ENCODE data around the gene RAB5B. TPM values are rescaled to one million over a fixed set of nuclear protein-coding genes. Genes with fewer than 3 reads are reported as not detected.

The RAB5B gene
- total and polyA plus RNA-seq, 7 donors = 36.8 to 107 (median 92.8) TPM

GRCh38 chr12:55970775-55971174, 3.1 kb upstream of the RAB5B start:
- H3K27ac ChIP-seq = no peak overlapping the region
- ATAC-seq = no peak
- H3K36me3 ChIP-seq (ENCODE audit: insufficient read depth in 1 of 2, low read depth in 1 of 2) = peaks cover 0 to 7% of the 10 kb centered on the region in 2 donors
- H3K4me1 ChIP-seq = peaks cover 23% of the 10 kb centered on the region
- WGBS, 3 donors = 73 to 88% (median 83%) methylated on average over 7 of the region's 7 CpGs
- H3K9me3 ChIP-seq = no peaks in the 10 kb centered on the region
- intact Hi-C loops (cut with DNase I) = no loop called here
- TF ChIP-seq CTCF (IDR thresholded peaks at IDR 0.05) = no peak
- no peaks in the 10 kb centered on the region for H3K27me3 ChIP-seq (ENCODE audit: insufficient read depth in 3 of 3, low read length in 2 of 3)
- DNase-seq = no peak
- H3K4me3 ChIP-seq = no peak overlapping the region

GRCh38 chr12:55972042-55972441, 1.8 kb upstream of the RAB5B start:
- Histone ChIP-seq H3K27ac (peak overlapping the region; percentile 95), H3K4me3 (peak overlapping the region; percentile 77), H3K27me3 (ENCODE audit: insufficient read depth in 3 of 3, low read length in 2 of 3) (no peaks in the 10 kb centered on the region), H3K9me3 (no peaks in the 10 kb centered on the region), H3K36me3 (ENCODE audit: insufficient read depth in 1 of 2, low read depth in 1 of 2) (peaks cover 0 to 7% of the 10 kb centered on the region in 2 donors), H3K4me1 (peaks cover 32% of the 10 kb centered on the region)
- no peak for DNase-seq
- WGBS, 3 donors = 50 to 61% (median 54%) methylated on average over 3 of the region's 3 CpGs
- TF ChIP-seq CTCF (IDR thresholded peaks at IDR 0.05) = no peak
- intact Hi-C loops (cut with DNase I) = no loop called here
- no peak for ATAC-seq

- peaks cover 28% of the 10 kb centered on the region for H3K4me1 ChIP-seq
- peak overlapping the region; percentile 95 for H3K27ac ChIP-seq
- DNase-seq (no peak), ATAC-seq (no peak)
- H3K36me3 ChIP-seq (ENCODE audit: insufficient read depth in 1 of 2, low read depth in 1 of 2) = peaks cover 0 to 7% of the 10 kb centered on the region in 2 donors
- peak overlapping the region; percentile 77 for H3K4me3 ChIP-seq
- WGBS, 3 donors = 34 to 52% (median 41%) methylated on average over 1 of the region's 1 CpG
- no peaks in the 10 kb centered on the region for H3K27me3 ChIP-seq (ENCODE audit: insufficient read depth in 3 of 3, low read length in 2 of 3)
- intact Hi-C loops (cut with DNase I) = no loop called here
- H3K9me3 ChIP-seq = no peaks in the 10 kb centered on the region
- TF ChIP-seq CTCF (IDR thresholded peaks at IDR 0.05) = no peak
Measured at GRCh38 chr12:55972456-55972855, 1.4 kb upstream of the RAB5B start.

GRCh38 chr12:55972911-55973598, 823 bp upstream of the RAB5B start:
- DNase-seq = no peak
- peaks cover 27% of the 10 kb centered on the region for H3K4me1 ChIP-seq
- no peak for ATAC-seq
- peak overlapping the region; percentile 77 for H3K4me3 ChIP-seq
- peaks cover 0 to 7% of the 10 kb centered on the region in 2 donors for H3K36me3 ChIP-seq (ENCODE audit: insufficient read depth in 1 of 2, low read depth in 1 of 2)
- peak overlapping the region; percentile 95 for H3K27ac ChIP-seq
- TF ChIP-seq CTCF (IDR thresholded peaks at IDR 0.05) = no peak
- intact Hi-C loops (cut with DNase I) = no loop called here
- WGBS, 3 donors = 0 to 1% (median 1%) methylated on average over 18 of the region's 18 CpGs
- no peaks in the 10 kb centered on the region for H3K27me3 ChIP-seq (ENCODE audit: insufficient read depth in 3 of 3, low read length in 2 of 3)
- H3K9me3 ChIP-seq = no peaks in the 10 kb centered on the region

GRCh38 chr12:55974308-55974730, 441 bp downstream of the RAB5B start:
- WGBS, 3 donors = 0 to 1% (median 0%) methylated on average over 15 of the region's 15 CpGs
- no peak for DNase-seq
- H3K36me3 ChIP-seq (ENCODE audit: insufficient read depth in 1 of 2, low read depth in 1 of 2) = peaks cover 0 to 11% of the 10 kb centered on the region in 2 donors
- H3K9me3 ChIP-seq = no peaks in the 10 kb centered on the region
- peak overlapping the region; percentile 99 for H3K27ac ChIP-seq
- H3K4me1 ChIP-seq = peaks cover 29% of the 10 kb centered on the region
- peak; percentile 18 to 61 (median 46) for ATAC-seq
- no peaks in the 10 kb centered on the region for H3K27me3 ChIP-seq (ENCODE audit: insufficient read depth in 3 of 3, low read length in 2 of 3)
- H3K4me3 ChIP-seq = peak overlapping the region; percentile 98
- TF ChIP-seq CTCF (IDR thresholded peaks at IDR 0.05) = no peak
- intact Hi-C loops (cut with DNase I) = no loop called here
